Measurements from ENCODE around the gene ASIC1.

The ASIC1 gene

GRCh38 chr12:50070314-50071060, 13.1 kb downstream of the ASIC1 start:
- DNase-seq (ENCODE audit: extremely low read depth, low read depth), result peak; percentile 66
- TF ChIP-seq CTCF (IDR thresholded peaks at IDR 0.05; ENCODE audit: low read depth, low read length), result peak; percentile 98

GRCh38 chr12:50072198-50072907, 15.0 kb downstream of the ASIC1 start:
- DNase-seq (ENCODE audit: extremely low read depth, low read depth), result no peak
- TF ChIP-seq CTCF (IDR thresholded peaks at IDR 0.05; ENCODE audit: low read depth, low read length), result no peak

GRCh38 chr12:50073206-50073605, 15.8 kb downstream of the ASIC1 start:
- DNase-seq (ENCODE audit: extremely low read depth, low read depth), result no peak
- no peak for TF ChIP-seq CTCF (IDR thresholded peaks at IDR 0.05; ENCODE audit: low read depth, low read length)

GRCh38 chr12:50073712-50074111, 16.3 kb downstream of the ASIC1 start:
- no peak for DNase-seq (ENCODE audit: extremely low read depth, low read depth)
- no peak for TF ChIP-seq CTCF (IDR thresholded peaks at IDR 0.05; ENCODE audit: low read depth, low read length)

GRCh38 chr12:50074936-50075807, 17.8 kb downstream of the ASIC1 start:
- DNase-seq (ENCODE audit: extremely low read depth, low read depth), result no peak
- TF ChIP-seq CTCF (IDR thresholded peaks at IDR 0.05; ENCODE audit: low read depth, low read length), result peak; percentile 87

- TF ChIP-seq CTCF (IDR thresholded peaks at IDR 0.05; ENCODE audit: low read depth, low read length), result no peak
- DNase-seq (ENCODE audit: extremely low read depth, low read depth), result no peak
These were observed 18.4 kb downstream of the ASIC1 start for GRCh38 chr12:50075808-50076170.
